Smooth muscle cell (in vitro differentiated cells): ENCODE data around the gene EXOC2. TPM values are rescaled to one million over a fixed set of nuclear protein-coding genes. Genes with fewer than 3 reads are reported as not detected.

Source experiments
- DNase-seq: peaks from one replicate; lab custom pipeline; 2025; ENCODE audit not compliant: unreplicated experiment; lab: John Stamatoyannopoulos, UW
- H2AFZ ChIP-seq: fragments of 200-600 bp; sonication (generic); 2 replicates; pipeline ENCODE4 v1.6.0; 2016; ENCODE audit warnings: antibody characterized with exemption, low read depth, mild to moderate bottlenecking
- H3F3A ChIP-seq: fragments of 200-600 bp; sonication (generic); 2 replicates; pipeline ENCODE4 v1.6.0; 2017; ENCODE audit warnings: antibody characterized with exemption, low read depth
- H3K27ac ChIP-seq: fragments of 200-600 bp; sonication (generic); 2 replicates; pipeline ENCODE4 v1.5.1; 2016; ENCODE audit warnings: low read depth, mild to moderate bottlenecking
- H3K27me3 ChIP-seq: fragments of 200-600 bp; sonication (generic); 2 replicates; pipeline ENCODE4 v1.6.1; 2016; ENCODE audit warnings: low read depth, mild to moderate bottlenecking
- H3K36me3 ChIP-seq: fragments of 200-600 bp; sonication (generic); 2 replicates; pipeline ENCODE4 v1.5.1; 2016; ENCODE audit warnings: low read depth
- H3K4me1 ChIP-seq: fragments of 200-600 bp; sonication (generic); 2 replicates; pipeline ENCODE4 v1.5.1; 2016; ENCODE audit warnings: low read depth
- H3K4me2 ChIP-seq: fragments of 200-600 bp; sonication (generic); 2 replicates; pipeline ENCODE4 v1.6.0; 2016; ENCODE audit warnings: mild to moderate bottlenecking
- H3K4me3 ChIP-seq: fragments of 200-600 bp; sonication (generic); 2 replicates; pipeline ENCODE4 v1.5.1; 2016; ENCODE audit warnings: mild to moderate bottlenecking
- H3K79me2 ChIP-seq: fragments of 200-600 bp; sonication (generic); 2 replicates; pipeline ENCODE4 v1.6.0; 2016; ENCODE audit warnings: low read depth, mild to moderate bottlenecking
- H3K9ac ChIP-seq: fragments of 200-600 bp; sonication (generic); 2 replicates; pipeline ENCODE4 v1.6.0; 2016; ENCODE audit warnings: low read depth
- H3K9me3 ChIP-seq: fragments of 200-600 bp; sonication (generic); replicated peaks from 2 replicates; pipeline ENCODE4 v1.5.1; 2016; ENCODE audit warnings: low read depth
- H4K20me1 ChIP-seq: fragments of 200-600 bp; sonication (generic); 2 replicates; pipeline ENCODE4 v1.6.0; 2016; ENCODE audit warnings: low read depth
- CTCF ChIP-seq: fragments of 200-600 bp; sonication (generic); IDR thresholded peaks from 2 replicates; pipeline ENCODE4 v1.5.1; 2017; ENCODE audit warnings: borderline replicate concordance, mild to moderate bottlenecking, antibody characterized with exemption; ENCODE audit not compliant: insufficient read depth, poor library complexity, severe bottlenecking
- WGBS: methylation state at CpG from one replicate; pipeline ENCODE4 v1.1.7; 2016; ENCODE audit warnings: low lambda C conversion rate; 5-methylcytosine and 5-hydroxymethylcytosine counted together
- polyA plus RNA-seq: library from polyadenylated mRNA; unstranded; fragments of >200 nt; fragmentation: Nextera tagmentation; extraction: Ambion mirVana; gene quantifications from 2 replicates; pipeline ENCODE4 v1.2.1, GENCODE V29; 2016
- total RNA-seq: library from RNA; depleted of rRNA; stranded (reverse); fragments of >200 nt; gene quantifications from 2 replicates; pipeline ENCODE4 v1.2.3, GENCODE V29; 2014

Gene EXOC2
- total RNA-seq (33.9 and 39.3 TPM in 2 replicates), polyA plus RNA-seq (21.9 and 24.3 TPM in 2 replicates)

- H2AFZ ChIP-seq: peak within 1 kb of the TSS; percentile 84
- H3K36me3 ChIP-seq: no peaks in the 10 kb centered on the region
- H3K27me3 ChIP-seq: no peaks in the 10 kb centered on the region
- H3K9ac ChIP-seq: peak within 1 kb of the TSS; percentile 40
- H3K79me2 ChIP-seq: peaks cover 24% of the 10 kb centered on the region
- no peaks in the 10 kb centered on the region for H3F3A ChIP-seq
- H3K4me1 ChIP-seq: peaks cover 4% of the 10 kb centered on the region
- no peak for TF ChIP-seq CTCF
- peak within 1 kb of the TSS; percentile 3 for H3K27ac ChIP-seq
- no peaks in the 10 kb centered on the region for H3K9me3 ChIP-seq
- H4K20me1 ChIP-seq: peaks cover 37% of the 10 kb centered on the region
- H3K4me2 ChIP-seq: peak within 1 kb of the TSS; percentile 88
- DNase-seq: peak; percentile 31
- 3% methylated on average over 46 of the region's 63 CpGs for WGBS
- peak within 1 kb of the TSS; percentile 96 for H3K4me3 ChIP-seq
Measured at GRCh38 chr6:692858-693722, at the start of gene EXOC2. Gene EXOC2 (minus strand): TSS chr6:693139. CDS start chr6:637818, 55,321 bp downstream.

GRCh38 chr6:741410-742339 lies 48.7 kb upstream of the EXOC2 start:
- Histone ChIP-seq H4K20me1 (no peaks in the 10 kb centered on the region), H3K4me2 (no peak overlapping the region), H3K4me3 (no peak overlapping the region), H3K79me2 (no peaks in the 10 kb centered on the region), H3K27ac (no peak overlapping the region), H3F3A (no peaks in the 10 kb centered on the region), H3K27me3 (peaks cover 5% of the 10 kb centered on the region), H3K36me3 (no peaks in the 10 kb centered on the region), H3K9me3 (no peaks in the 10 kb centered on the region), H3K4me1 (no peaks in the 10 kb centered on the region), H3K9ac (no peak overlapping the region), H2AFZ (no peak overlapping the region)
- TF ChIP-seq CTCF: no peak
- 95% methylated on average over 5 of the region's 5 CpGs for WGBS
- DNase-seq: no peak

- H3K79me2 ChIP-seq: no peaks in the 10 kb centered on the region
- DNase-seq: no peak
- no peak for TF ChIP-seq CTCF
- H3K9me3 ChIP-seq: no peaks in the 10 kb centered on the region
- H3K36me3 ChIP-seq: no peaks in the 10 kb centered on the region
- H2AFZ ChIP-seq: no peak overlapping the region
- no peak overlapping the region for H3K9ac ChIP-seq
- no peaks in the 10 kb centered on the region for H3F3A ChIP-seq
- H3K4me1 ChIP-seq: no peaks in the 10 kb centered on the region
- H4K20me1 ChIP-seq: no peaks in the 10 kb centered on the region
- H3K27ac ChIP-seq: no peak overlapping the region
- peaks cover 5% of the 10 kb centered on the region for H3K27me3 ChIP-seq
- WGBS: 92% methylated on average over 20 of the region's 20 CpGs
- no peak overlapping the region for H3K4me3 ChIP-seq
- no peak overlapping the region for H3K4me2 ChIP-seq
Measured at GRCh38 chr6:736657-737446, 43.9 kb upstream of the EXOC2 start.
